ENCODE results near the gene CATSPER3.

- TF ChIP-seq, protein P1, sequence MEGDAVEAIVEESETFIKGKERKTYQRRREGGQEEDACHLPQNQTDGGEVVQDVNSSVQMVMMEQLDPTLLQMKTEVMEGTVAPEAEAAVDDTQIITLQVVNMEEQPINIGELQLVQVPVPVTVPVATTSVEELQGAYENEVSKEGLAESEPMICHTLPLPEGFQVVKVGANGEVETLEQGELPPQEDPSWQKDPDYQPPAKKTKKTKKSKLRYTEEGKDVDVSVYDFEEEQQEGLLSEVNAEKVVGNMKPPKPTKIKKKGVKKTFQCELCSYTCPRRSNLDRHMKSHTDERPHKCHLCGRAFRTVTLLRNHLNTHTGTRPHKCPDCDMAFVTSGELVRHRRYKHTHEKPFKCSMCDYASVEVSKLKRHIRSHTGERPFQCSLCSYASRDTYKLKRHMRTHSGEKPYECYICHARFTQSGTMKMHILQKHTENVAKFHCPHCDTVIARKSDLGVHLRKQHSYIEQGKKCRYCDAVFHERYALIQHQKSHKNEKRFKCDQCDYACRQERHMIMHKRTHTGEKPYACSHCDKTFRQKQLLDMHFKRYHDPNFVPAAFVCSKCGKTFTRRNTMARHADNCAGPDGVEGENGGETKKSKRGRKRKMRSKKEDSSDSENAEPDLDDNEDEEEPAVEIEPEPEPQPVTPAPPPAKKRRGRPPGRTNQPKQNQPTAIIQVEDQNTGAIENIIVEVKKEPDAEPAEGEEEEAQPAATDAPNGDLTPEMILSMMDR (IDR thresholded peaks at IDR 0.05), result no peak
- no peak for TF ChIP-seq POLR2A (IDR thresholded peaks at IDR 0.05)
These were observed 14.5 kb downstream of the CATSPER3 start for GRCh38 chr5:134982230-134982629.
